ENCODE results near the gene SNAPIN. TPM values are rescaled to one million over a fixed set of nuclear protein-coding genes. Genes with fewer than 3 reads are reported as not detected.
A peak's percentile ranks its signal among the peaks of the same experiment; 100 is the strongest.

SNAPIN gene
- total RNA-seq, 2 experiments from 2014 or later: 37.9 TPM

DNA sequence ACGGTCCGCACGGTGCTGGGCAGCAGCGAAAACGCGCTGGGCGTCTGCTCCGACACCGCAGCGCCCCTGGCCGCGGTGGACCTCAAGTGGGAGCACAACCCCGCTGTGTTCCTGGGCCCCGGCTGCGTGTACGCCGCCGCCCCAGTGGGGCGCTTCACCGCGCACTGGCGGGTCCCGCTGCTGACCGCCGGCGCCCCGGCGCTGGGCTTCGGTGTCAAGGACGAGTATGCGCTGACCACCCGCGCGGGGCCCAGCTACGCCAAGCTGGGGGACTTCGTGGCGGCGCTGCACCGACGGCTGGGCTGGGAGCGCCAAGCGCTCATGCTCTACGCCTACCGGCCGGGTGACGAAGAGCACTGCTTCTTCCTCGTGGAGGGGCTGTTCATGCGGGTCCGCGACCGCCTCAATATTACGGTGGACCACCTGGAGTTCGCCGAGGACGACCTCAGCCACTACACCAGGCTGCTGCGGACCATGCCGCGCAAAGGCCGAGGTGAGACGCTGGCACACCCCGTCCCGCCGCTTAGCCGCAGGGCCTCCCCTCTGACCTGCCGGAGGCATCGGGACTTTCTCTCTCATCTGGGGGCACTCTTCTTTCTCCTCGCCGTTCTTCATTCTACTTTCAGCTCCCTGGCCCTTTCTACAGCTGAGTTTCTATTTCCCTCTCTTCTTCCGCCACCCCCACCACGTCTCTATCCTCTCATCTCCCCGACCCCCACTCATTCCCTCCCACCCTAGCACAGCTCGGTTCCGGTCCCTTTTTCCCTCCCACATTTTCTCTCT, 21.0 kb downstream of the SNAPIN start:
- Mint-ChIP-seq H3K27me3 (peaks cover 56% of the 10 kb centered on the region), H3K4me1 (peaks cover 20% of the 10 kb centered on the region), H3K27ac (no peak overlapping the region), H3K4me3 (peak overlapping the region; percentile 79), H3K9me3 (no peaks in the 10 kb centered on the region), H3K36me3 (no peaks in the 10 kb centered on the region)
- ATAC-seq (ENCODE audit: low read depth): peak; percentile 60
- peak; percentile 63 for DNase-seq
- POLR2A ChIA-PET: interaction anchor here (2.3 kb wide), 1 partner anchor 311 kb away, joined by 6 read pairs; the partner anchor contains the start of gene RPS27

DNA sequence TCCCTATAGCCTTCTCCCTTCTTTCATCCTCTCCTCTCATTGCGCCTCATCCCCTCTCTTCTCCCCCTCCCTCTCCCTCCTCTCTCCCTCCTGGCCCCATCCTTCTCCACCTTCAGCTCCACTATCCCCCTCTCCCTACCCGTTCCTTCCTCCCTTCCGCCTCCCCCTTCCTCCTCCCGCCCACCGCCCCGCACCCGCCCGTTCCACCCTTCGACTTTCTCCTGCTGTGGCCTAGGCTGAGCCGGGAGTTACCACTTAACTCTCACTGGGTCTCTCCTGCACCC, 21.6 kb downstream of the SNAPIN start:
- H3K9me3 Mint-ChIP-seq: no peaks in the 10 kb centered on the region
- DNase-seq (no peak), ATAC-seq (ENCODE audit: low read depth) (no peak)
- POLR2A ChIA-PET: interaction anchor here (2.3 kb wide), 1 partner anchor 311 kb away, joined by 6 read pairs; the partner anchor contains the start of gene RPS27
- H3K27ac Mint-ChIP-seq: no peak overlapping the region
- H3K27me3 Mint-ChIP-seq: peaks cover 56% of the 10 kb centered on the region
- H3K4me3 Mint-ChIP-seq: peak overlapping the region; percentile 79
- no peaks in the 10 kb centered on the region for H3K36me3 Mint-ChIP-seq
- peaks cover 20% of the 10 kb centered on the region for H3K4me1 Mint-ChIP-seq

DNA sequence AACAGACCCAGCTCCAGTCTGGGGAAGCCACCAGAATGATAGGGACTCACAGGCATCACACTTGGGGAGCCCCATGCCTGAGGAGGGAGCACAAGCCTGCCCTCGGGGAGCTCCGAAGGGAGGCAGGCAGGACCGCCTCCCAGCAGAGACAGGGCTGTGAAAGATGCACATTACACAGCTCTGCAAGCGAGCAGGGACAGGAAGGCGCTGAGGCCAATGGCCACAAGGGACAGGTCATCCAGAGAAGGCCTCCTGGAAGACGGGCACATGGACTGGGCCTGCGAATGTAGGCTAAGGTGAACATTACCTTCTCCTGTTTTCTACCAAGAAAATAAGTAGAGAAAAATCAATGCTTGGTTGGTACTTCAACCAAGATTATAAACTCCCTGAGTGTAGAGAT, 24.2 kb downstream of the SNAPIN start:
- Mint-ChIP-seq H3K36me3 (no peaks in the 10 kb centered on the region), H3K4me3 (no peak overlapping the region), H3K27ac (no peak overlapping the region), H3K4me1 (peaks cover 16% of the 10 kb centered on the region), H3K27me3 (peaks cover 47% of the 10 kb centered on the region), H3K9me3 (no peaks in the 10 kb centered on the region)
- POLR2A ChIA-PET: no interaction called here
- ATAC-seq (ENCODE audit: low read depth) (no peak), DNase-seq (no peak)

DNA sequence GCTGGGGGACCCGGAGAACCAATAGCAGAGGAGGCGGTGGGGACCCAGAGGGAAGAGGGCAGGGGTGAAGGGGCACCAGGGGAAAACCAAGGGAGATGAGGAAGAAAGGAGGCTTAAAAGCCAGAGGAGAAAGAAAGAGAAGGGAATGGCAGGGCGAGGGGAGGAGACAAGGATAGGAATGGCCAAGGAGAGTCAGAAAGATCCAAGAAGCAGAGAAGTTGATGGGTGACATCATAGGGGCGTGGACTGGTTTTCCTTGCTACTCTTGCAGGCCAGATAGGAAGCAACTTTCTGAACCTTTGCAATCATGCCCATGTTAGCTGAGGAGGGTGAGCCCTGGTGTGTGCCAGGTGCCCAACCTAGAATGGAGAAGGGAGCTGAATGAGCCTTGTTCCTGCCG, 25.4 kb downstream of the SNAPIN start:
- Mint-ChIP-seq H3K4me3 (no peak overlapping the region), H3K9me3 (no peaks in the 10 kb centered on the region), H3K36me3 (no peaks in the 10 kb centered on the region), H3K4me1 (peaks cover 6% of the 10 kb centered on the region), H3K27ac (no peak overlapping the region), H3K27me3 (peaks cover 38% of the 10 kb centered on the region)
- POLR2A ChIA-PET: no interaction called here
- no peak for ATAC-seq (ENCODE audit: low read depth)
- DNase-seq: no peak

DNA sequence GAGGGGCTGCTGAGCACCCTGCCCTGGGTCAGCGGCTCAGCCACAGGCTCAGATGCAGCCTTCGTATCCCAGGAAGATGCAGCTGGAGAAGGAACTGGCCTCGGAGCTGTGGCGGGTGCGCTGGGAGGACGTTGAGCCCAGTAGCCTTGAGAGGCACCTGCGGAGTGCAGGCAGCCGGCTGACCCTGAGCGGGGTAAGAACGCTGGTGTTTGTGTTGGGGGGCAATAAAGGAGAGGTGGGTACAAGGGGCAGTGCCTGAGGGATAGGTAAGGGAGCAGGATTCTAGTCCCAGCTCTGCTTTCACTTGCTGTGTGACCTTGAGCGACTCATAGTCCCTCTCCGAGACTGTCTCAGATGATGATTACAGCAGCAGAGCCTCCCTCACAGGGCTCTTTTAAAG, 26.4 kb downstream of the SNAPIN start:
- Mint-ChIP-seq H3K27ac (no peak overlapping the region), H3K36me3 (no peaks in the 10 kb centered on the region), H3K9me3 (no peaks in the 10 kb centered on the region), H3K4me1 (peaks cover 6% of the 10 kb centered on the region), H3K27me3 (peaks cover 34% of the 10 kb centered on the region), H3K4me3 (no peak overlapping the region)
- POLR2A ChIA-PET: interaction anchor here (1.0 kb wide), 1 partner anchor 305 kb away, joined by 3 read pairs; no protein-coding TSS in a partner anchor
- no peak for DNase-seq
- no peak for ATAC-seq (ENCODE audit: low read depth)

DNA sequence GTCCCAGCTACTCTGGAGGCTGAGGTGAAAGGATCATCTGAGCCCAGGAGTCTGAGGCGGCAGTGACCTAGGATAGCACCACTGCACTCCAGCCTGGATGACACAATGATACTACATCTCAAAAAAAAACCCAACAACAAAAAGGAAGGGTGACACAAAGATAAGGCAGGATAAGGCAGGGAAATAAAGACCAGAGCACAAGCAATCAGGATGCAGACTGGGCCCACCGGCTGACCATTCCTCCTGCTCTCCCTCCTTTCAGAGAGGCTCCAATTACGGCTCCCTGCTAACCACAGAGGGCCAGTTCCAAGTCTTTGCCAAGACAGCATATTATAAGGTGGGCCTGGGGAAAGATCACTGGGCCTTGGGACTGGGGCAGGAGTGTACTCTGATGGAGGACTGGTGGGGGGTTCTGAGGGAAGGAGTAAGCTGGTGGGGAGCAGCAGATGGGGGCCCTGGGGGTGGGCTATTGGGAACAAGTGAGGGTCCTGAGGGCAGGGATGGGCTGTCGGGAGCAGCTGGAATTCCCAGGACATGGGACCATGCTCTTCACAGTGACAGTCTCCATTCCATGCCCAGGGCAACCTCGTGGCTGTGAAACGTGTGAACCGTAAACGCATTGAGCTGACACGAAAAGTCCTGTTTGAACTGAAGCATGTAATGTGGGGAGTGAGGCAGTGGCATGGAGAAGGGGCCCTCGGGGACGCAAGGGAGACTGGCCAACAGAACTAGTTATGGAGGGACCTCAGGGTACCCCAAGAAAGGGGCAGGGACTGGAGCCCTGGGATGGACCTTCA, 27.2 kb downstream of the SNAPIN start:
- Mint-ChIP-seq H3K4me3 (no peak overlapping the region), H3K4me1 (peaks cover 6% of the 10 kb centered on the region), H3K27ac (no peak overlapping the region), H3K36me3 (no peaks in the 10 kb centered on the region), H3K9me3 (no peaks in the 10 kb centered on the region), H3K27me3 (peaks cover 25% of the 10 kb centered on the region)
- no peak for DNase-seq
- ATAC-seq (ENCODE audit: low read depth): no peak
- POLR2A ChIA-PET: interaction anchor here (1.0 kb wide), 1 partner anchor 304 kb away, joined by 3 read pairs; no protein-coding TSS in a partner anchor

DNA sequence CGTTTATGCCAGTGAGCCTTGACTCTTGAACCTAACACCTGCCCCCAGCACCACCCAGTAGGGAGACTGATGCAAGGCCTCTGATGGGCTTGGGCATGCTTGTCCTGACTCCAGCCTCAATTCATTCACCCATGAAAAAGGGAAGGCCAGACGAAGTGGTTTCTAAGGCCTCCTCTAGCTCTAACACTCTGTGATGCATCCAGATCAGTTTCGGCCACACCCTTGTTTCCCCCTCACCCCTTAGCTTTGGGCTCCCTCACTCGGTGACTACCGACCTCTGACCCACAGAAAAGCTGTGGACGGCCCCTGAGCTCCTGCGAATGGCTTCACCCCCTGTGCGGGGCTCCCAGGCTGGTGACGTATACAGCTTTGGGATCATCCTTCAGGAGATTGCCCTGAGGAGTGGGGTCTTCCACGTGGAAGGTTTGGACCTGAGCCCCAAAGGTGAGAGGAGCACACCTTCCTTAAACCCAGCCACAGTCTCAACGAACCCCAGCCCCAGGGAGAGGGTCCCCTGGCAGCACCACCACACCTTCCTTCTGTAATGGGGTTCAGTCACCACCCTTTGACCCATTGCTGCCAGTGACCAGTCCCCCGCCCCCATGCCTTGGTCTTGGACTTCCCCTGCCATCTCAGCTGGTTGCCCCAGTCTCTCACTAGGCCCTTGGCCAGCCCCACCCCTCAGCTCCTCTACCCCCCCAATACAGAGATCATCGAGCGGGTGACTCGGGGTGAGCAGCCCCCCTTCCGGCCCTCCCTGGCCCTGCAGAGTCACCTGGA, 29.0 kb downstream of the SNAPIN start:
- H3K36me3 Mint-ChIP-seq: no peaks in the 10 kb centered on the region
- no peak overlapping the region for H3K27ac Mint-ChIP-seq
- DNase-seq (no peak), ATAC-seq (ENCODE audit: low read depth) (no peak)
- H3K27me3 Mint-ChIP-seq: peaks cover 17% of the 10 kb centered on the region
- POLR2A ChIA-PET: interaction anchor here (1.1 kb wide), 1 partner anchor 40 kb away, joined by 3 read pairs; no protein-coding TSS in a partner anchor
- peaks cover 10% of the 10 kb centered on the region for H3K4me1 Mint-ChIP-seq
- H3K4me3 Mint-ChIP-seq: no peak overlapping the region
- H3K9me3 Mint-ChIP-seq: no peaks in the 10 kb centered on the region

DNA sequence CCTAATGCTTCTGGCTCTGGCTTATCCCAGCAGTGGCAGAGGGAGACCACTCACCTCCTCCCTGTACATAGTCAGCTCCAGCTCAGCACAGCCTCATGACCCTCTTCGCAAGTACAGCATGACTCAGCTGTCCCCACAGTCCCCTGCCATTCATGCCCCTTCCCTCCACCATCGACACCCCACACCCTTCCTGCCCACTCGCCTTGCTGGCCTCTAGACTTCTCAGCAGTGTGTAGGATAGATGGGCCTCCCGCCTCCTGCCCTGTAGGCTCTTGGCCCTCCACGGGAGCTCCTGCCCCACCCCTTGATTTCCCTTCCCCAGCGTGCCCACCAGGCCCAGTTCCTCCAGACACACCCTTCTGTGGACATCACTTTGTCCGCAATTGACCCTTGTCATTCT, 29.8 kb downstream of the SNAPIN start:
- Mint-ChIP-seq H3K27ac (no peak overlapping the region), H3K27me3 (peaks cover 13% of the 10 kb centered on the region), H3K4me3 (no peak overlapping the region), H3K36me3 (no peaks in the 10 kb centered on the region), H3K9me3 (no peaks in the 10 kb centered on the region), H3K4me1 (peaks cover 10% of the 10 kb centered on the region)
- ATAC-seq (ENCODE audit: low read depth) (no peak), DNase-seq (no peak)
- POLR2A ChIA-PET: interaction anchor here (1.1 kb wide), 1 partner anchor 39 kb away, joined by 3 read pairs; no protein-coding TSS in a partner anchor

DNA sequence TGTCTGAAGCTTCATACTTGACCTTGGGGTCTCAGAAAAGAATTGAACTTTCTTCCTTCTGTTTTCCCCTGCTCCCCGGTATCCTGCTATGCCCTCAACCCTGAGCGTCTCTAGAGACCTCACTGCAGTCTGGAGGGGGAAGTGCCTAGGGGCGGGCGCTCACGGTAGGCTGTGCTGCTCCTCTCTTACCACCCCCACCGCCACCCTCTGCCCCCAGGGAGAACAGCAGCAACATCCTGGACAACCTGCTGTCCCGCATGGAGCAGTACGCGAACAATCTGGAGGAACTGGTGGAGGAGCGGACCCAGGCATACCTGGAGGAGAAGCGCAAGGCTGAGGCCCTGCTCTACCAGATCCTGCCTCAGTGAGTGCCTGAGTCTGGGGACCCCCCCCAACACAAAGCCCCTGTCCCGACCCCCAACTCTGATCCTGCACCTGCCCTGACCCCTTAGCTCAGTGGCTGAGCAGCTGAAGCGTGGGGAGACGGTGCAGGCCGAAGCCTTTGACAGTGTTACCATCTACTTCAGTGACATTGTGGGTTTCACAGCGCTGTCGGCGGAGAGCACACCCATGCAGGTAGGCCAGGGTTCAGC, 30.3 kb downstream of the SNAPIN start:
- no peaks in the 10 kb centered on the region for H3K9me3 Mint-ChIP-seq
- H3K4me1 Mint-ChIP-seq: peaks cover 10% of the 10 kb centered on the region
- POLR2A ChIA-PET: interaction anchor here (1.1 kb wide), 1 partner anchor 39 kb away, joined by 3 read pairs; no protein-coding TSS in a partner anchor
- H3K36me3 Mint-ChIP-seq: no peaks in the 10 kb centered on the region
- DNase-seq (no peak), ATAC-seq (ENCODE audit: low read depth) (no peak)
- peaks cover 13% of the 10 kb centered on the region for H3K27me3 Mint-ChIP-seq
- no peak overlapping the region for H3K4me3 Mint-ChIP-seq
- no peak overlapping the region for H3K27ac Mint-ChIP-seq

DNA sequence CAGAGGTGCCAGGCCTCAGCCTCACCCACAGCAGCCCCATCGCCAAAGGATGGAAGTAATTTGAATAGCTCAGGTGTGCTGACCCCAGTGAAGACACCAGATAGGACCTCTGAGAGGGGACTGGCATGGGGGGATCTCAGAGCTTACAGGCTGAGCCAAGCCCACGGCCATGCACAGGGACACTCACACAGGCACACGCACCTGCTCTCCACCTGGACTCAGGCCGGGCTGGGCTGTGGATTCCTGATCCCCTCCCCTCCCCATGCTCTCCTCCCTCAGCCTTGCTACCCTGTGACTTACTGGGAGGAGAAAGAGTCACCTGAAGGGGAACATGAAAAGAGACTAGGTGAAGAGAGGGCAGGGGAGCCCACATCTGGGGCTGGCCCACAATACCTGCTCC, 35.0 kb downstream of the SNAPIN start:
- Mint-ChIP-seq H3K9me3 (no peaks in the 10 kb centered on the region), H3K27ac (no peak overlapping the region), H3K27me3 (peaks cover 9% of the 10 kb centered on the region), H3K4me1 (peaks cover 11% of the 10 kb centered on the region), H3K4me3 (no peak overlapping the region), H3K36me3 (no peaks in the 10 kb centered on the region)
- ATAC-seq (ENCODE audit: low read depth): no peak
- DNase-seq: no peak
- POLR2A ChIA-PET: no interaction called here

DNA sequence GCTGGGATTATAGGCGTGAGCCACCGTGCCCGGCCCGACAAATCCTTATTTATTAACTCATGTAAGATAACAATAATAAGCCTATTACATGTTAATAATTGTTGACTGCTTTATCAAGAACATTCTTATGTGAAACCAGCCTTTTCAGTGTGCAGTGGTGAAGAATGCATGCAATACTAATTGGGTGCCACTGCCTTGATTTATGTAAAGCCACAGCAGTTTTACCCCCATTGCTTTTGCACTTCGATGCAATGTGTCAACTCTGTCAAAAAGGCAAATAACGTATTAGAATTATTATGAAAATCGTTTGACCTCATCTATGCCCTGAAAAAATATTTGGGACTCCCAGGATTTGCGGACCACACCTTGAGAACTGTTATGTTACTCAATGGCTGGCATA, 38.2 kb downstream of the SNAPIN start:
- Mint-ChIP-seq H3K9me3 (no peaks in the 10 kb centered on the region), H3K27ac (no peak overlapping the region), H3K27me3 (peaks cover 2% of the 10 kb centered on the region), H3K4me3 (no peak overlapping the region), H3K36me3 (no peaks in the 10 kb centered on the region), H3K4me1 (peaks cover 1% of the 10 kb centered on the region)
- POLR2A ChIA-PET: no interaction called here
- no peak for DNase-seq
- no peak for ATAC-seq (ENCODE audit: low read depth)

DNA sequence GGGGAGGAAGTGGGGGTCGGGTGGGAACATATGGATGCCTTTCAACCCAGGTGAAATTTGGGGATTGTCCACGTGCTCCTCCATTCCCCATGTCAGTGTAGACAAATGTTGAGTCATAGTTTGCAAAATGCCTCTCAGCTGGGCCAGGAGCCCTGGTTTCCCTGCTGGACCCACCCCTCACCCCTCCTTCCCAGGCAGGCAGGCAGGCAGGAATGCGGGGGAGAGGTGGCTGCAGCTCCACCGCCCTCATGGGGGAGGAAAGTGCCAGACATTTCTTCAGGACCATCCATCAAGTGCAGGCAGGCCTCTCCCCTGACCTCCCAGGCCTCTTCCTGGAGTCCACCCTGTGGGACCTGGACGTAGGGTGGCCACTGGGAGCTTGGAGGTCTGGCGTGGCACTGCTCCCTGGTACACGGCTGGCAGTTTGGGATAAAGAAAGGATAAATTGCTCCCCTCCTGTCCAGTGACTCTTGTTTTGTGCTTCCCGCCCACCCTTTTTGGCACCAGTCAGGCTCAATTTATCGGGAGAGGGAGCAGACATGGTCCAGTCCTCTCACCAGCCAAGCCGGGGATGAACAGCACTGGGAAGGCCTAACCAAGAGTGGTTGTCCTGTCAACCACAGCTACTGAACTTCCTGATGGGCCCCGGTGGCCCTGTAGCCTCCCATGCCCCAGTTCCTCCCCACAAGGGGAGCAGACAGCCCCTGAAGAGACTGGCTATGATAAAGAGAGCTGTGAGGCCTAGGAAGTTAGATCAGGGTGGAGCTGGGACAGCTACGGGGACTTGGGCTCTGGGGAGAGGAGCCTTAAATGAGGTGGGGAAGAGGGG, 38.9 kb downstream of the SNAPIN start:
- H3K27me3 Mint-ChIP-seq: no peaks in the 10 kb centered on the region

More for the DNA sequence above, 38.9 kb downstream of the SNAPIN start:
- H3K36me3 Mint-ChIP-seq: no peaks in the 10 kb centered on the region
- DNase-seq (no peak), ATAC-seq (ENCODE audit: low read depth) (no peak)
- H3K27ac Mint-ChIP-seq: no peak overlapping the region
- H3K9me3 Mint-ChIP-seq: no peaks in the 10 kb centered on the region
- peaks cover 1% of the 10 kb centered on the region for H3K4me1 Mint-ChIP-seq
- no peak overlapping the region for H3K4me3 Mint-ChIP-seq
- POLR2A ChIA-PET: no interaction called here
